WI38 (cell line): ENCODE data around the gene SPACA5.
"Not testable (repeated sequence)": the region's sequence is repeated elsewhere in the genome, so short reads cannot be mapped to it uniquely, and the experiment has no call there.

ENCODE experiments used
- H3K4me3 ChIP-seq: 2 replicates; pipeline ENCODE4 v1.5.1; 2011; ENCODE audit warnings: low read depth, mild to moderate bottlenecking, control low read depth, low read length
- TF ChIP-seq, protein P1 (sequence below): IDR thresholded peaks from 2 replicates; pipeline ENCODE4 v1.5.1; 2012; ENCODE audit warnings: low read depth, mild to moderate bottlenecking, control low read depth, low read length

SPACA5 gene

GRCh38 chrX:48021026-48021900 lies 14.5 kb downstream of the SPACA5 start:
- TF ChIP-seq, protein P1, sequence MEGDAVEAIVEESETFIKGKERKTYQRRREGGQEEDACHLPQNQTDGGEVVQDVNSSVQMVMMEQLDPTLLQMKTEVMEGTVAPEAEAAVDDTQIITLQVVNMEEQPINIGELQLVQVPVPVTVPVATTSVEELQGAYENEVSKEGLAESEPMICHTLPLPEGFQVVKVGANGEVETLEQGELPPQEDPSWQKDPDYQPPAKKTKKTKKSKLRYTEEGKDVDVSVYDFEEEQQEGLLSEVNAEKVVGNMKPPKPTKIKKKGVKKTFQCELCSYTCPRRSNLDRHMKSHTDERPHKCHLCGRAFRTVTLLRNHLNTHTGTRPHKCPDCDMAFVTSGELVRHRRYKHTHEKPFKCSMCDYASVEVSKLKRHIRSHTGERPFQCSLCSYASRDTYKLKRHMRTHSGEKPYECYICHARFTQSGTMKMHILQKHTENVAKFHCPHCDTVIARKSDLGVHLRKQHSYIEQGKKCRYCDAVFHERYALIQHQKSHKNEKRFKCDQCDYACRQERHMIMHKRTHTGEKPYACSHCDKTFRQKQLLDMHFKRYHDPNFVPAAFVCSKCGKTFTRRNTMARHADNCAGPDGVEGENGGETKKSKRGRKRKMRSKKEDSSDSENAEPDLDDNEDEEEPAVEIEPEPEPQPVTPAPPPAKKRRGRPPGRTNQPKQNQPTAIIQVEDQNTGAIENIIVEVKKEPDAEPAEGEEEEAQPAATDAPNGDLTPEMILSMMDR, result no peak
- H3K4me3 ChIP-seq, result peak overlapping the region; percentile 61

DNA sequence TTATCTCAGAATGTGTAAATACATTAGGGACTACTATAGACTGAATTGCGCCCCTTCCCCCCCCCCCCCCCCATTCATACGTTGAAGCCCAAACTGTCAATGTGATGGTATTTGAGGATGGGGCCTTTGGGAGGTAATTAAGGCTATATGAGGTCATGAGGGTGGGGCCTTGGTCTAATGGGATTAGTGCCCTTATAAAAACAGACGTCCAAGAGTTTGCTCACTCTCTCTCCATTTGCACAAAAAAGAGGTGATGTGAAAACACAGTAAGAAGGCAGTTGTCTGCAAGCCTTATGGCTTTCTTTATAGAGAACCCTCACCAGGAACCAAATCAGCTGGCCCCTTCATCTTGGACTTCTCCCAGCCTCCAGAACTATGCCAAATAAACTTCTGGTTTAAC lies 15.3 kb downstream of the SPACA5 start:
- H3K4me3 ChIP-seq, result no peak overlapping the region; the same call in 1 of the 2 replicates
- TF ChIP-seq, protein P1, result no peak

DNA sequence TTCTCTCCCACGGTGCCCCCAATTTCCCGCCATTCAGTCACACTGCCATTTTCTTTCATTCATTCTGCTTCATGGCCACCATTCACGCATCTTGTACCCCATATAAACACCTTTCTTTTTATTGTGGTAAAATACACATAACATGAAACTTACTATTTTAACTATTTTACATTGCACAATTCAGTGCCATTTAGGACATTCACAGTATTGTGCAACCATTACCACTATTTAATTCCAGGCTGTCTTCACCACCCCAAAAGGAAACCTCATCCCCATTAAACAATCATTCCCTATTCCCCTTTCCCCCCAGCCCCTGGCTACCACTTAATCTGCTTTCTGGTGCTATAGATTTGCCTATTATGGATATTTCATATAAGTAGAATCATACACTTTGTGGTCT lies 15.9 kb downstream of the SPACA5 start:
- no peak overlapping the region for H3K4me3 ChIP-seq
- TF ChIP-seq, protein P1, result no peak

- TF ChIP-seq, protein P1, result peak; percentile 51
- H3K4me3 ChIP-seq, result no peak overlapping the region
These were observed 18.8 kb downstream of the SPACA5 start for GRCh38 chrX:48025561-48025960.

- not testable (repeated sequence) for H3K4me3 ChIP-seq
These were observed 20.8 kb downstream of the SPACA5 start for GRCh38 chrX:48027545-48027944.

DNA sequence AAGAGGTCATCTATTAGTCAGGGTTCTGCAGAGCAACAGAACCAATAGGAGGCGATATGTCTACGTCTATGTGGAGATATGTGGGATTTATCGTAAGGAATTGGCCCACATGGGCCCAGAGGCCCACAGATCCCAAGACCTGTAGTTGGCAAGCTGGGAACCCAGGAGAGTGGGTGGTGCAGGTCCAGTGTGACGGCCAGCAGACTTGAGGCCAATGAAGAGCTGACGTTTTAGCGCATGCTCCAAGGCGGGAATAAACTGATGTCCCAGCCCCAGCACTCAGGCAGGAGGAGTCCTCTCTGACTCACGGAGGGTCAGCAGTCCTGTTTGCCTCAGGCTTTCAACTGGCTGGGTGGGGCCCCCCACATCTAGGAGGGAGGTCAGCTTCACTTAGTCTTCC lies 21.3 kb downstream of the SPACA5 start:
- H3K4me3 ChIP-seq, result no peak overlapping the region
- TF ChIP-seq, protein P1, result no peak

GRCh38 chrX:48030237-48030636 lies 23.4 kb downstream of the SPACA5 start:
- H3K4me3 ChIP-seq, result no peak overlapping the region
- TF ChIP-seq, protein P1, result no peak

DNA sequence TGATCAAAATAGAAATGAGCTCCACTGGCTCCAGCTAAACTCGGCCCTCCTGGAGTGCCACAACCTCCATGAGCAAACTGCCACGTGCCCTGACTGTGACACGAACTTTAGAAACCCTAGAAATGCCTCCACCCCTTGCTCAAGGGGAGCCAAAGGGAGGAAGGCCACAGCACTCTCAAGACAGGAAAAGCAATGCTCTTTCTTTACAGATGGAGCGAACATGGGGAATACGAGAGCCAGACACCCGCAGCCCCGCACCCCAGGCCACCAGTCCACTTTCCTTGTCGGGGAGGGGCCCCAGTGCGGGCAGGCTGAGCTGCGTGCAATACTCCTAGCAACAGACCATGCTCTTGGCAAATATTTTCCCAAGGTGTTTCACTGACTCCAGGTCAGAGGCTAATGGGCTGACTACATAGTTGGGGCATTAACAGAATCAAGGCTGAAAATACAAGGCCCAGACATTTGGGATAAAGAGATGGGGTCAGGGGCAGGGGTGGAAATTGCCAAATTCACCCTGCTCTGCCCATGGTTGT lies 23.9 kb downstream of the SPACA5 start:
- not testable (repeated sequence) for H3K4me3 ChIP-seq
